NCI-H1048 (cell line): Measurements from ENCODE around the gene GCSAML.

Experiments
- DNase-seq: peaks from one replicate; lab custom pipeline; 2025; lab: John Stamatoyannopoulos, UW

Gene GCSAML

DNA sequence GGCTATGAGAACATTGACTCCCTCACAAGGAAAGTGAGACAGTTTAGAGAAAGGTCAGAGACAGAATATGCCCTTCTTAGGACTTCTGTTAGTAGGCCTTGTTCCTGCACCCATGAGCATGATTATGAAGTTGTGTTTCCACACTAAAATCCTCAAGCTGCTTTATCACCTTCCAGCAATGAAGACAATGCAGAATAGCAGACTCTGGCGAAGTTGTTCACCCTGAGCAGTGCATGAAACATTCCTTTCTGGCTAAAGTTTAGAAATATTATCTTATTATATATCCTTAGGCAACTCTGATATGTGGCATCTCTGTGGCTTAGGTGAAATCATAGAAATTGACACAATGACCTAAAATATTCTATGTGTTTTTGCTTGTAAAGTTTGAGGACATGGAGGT, 25.3 kb downstream of the GCSAML start:
- DNase-seq, result no peak

DNA sequence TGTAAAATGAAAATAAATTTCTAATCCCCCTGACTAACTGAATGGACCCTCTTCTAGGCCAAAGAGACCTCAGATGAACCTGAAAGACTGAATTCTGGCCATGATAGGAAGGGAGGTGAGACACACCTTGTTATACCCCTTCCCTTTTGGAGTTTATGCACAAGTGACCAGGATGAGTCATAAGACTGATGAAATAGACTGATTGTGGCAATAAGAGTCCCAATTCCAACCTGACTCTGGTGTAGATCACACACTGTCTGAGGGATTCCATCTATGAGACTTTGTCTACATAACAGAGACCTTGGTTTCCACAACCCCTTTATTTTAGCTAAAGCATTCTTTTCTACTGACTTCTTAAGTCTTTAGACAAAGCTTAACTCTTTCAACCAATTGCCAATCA, 25.7 kb downstream of the GCSAML start:
- no peak for DNase-seq

DNA sequence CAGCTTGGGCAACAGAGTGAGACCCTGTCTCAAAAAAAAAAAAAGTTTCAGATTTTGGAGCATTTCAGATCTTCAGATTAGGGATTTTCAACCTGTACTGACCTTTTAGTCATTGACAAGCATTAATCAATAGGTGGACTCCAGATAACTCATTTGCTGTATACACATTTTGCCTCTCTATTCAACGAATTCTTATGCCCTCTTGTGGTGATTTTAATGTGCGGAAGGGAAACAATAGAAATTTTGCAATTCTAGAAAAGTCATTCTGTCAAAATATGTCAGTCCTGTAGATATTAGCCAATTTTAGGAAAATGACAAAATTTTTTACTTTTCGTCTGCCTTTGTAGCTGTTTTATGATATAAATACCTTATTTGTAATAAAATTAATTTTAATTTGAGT, 27.6 kb downstream of the GCSAML start:
- no peak for DNase-seq

DNA sequence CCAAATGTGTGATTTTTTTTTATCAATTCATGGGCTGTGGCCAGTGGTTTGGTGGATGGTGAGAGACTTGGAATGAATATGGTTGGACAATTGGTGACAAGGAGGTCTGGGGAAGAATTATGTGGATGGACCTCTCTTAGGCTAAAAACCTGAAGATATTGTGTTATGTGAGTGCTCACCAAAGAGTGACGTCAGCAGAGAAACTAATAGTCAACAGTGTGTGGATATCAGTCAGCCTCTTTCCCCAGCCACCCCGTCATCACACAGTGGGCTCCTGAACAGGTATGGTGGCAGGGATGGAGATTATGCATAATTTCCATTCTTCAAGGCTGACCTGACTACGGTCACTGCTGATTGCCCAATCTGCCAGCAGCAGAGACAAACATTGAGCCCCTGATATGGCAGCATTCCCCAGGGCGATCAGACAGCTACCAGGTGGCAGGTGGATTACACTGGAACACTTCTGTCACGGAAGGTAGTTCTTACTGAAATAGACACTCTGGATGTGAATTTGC, 30.1 kb downstream of the GCSAML start:
- DNase-seq, result no peak

DNA sequence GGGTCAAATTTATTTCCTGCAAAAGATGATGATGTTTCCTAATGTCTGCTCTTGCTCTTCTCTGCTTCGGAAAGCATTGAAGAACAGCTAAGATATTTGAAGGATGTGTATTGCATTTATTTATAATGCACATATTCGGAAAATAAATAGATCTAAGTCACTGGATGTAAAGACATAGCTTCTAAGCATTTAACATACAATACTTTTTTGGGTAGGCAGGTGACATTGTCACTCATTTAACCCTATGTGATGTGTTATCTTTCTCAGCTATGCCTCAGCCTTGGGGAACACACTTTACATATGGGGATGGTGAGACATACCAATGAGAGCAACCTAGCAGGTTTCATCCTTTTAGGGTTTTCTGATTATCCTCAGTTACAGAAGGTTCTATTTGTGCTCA, 39.1 kb downstream of the GCSAML start, which contains the start of gene OR2G2:
OR2G2 (plus strand) TSS at position 301 of the 400 bp plus-strand sequence; CDS start at position 301, 0 bp downstream.
- no peak for DNase-seq

DNA sequence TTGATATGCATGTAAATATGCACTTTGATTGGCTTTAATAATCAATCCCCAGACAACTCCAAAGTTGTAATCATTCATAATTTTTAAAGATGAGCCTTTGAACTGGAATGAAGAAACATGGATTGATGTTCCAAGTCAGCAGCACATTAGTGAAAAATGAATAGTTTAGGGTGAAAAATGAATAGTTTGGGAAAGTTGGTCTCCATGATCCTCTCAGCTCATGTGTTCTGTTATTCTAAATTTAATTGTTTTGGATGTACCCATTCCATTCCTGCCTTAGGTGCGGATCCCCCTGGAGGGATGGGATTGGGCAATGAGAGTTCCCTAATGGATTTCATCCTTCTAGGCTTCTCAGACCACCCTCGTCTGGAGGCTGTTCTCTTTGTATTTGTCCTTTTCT, 56.4 kb downstream of the GCSAML start, which contains the start of gene OR2G3:
OR2G3 (plus strand) TSS at position 301 of the 400 bp plus-strand sequence; CDS start at position 301, 0 bp downstream.
- no peak for DNase-seq

DNA sequence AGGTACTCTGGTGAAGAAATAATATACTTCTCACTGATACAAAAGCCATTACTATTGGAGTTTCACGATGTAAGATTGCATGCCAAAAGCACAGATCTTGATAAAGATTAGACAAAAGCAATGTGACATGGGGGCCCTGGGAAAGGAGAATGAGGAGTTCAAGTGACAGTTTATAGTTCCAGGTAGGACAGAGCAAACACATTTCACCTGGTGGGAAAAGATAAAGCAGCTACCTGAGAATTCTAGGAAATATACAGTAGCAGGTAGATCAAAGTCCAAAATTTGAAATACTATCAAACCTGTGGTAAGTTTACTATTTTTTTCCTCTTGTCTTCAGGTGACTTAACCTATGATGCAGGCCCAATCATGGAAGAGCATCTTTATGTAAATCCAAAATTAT, 64.5 kb downstream of the GCSAML start:
- no peak for DNase-seq

DNA sequence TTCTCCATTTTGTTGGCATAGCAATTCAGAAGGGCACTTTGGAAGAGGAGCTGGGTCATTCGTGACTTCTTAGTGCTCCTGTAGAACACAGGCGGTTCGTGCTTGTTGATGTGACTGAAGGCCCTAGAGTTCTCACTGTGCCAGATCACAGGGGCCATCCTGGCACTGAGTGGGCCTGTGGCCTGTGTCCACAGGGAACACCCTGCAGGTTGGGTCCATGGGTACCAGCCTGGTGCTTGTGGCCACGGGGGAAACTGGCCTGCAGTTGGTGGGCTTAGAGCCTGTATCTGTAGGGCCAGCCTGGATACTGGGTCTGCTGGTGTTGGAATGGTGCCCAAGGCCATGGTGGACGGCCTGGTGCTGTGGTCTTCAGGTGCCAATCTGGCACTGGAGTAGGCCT, 65.7 kb downstream of the GCSAML start:
- no peak for DNase-seq
